Left kidney (tissue), 8 donors: ENCODE measurements around the gene SULT4A1. TPM values are rescaled to one million over a fixed set of nuclear protein-coding genes. Genes with fewer than 3 reads are reported as not detected.
"Not testable (repeated sequence)": the region's sequence is repeated elsewhere in the genome, so short reads cannot be mapped to it uniquely, and the experiment has no call there.

Experiments
- DNase-seq: peaks from one replicate; pipeline ENCODE4 v3.0.0-alpha.2; 2013
- long read RNA-seq, 8 donors: transcript quantifications; one replicate each; lab custom pipeline, GENCODE V29; 2026
- polyA plus RNA-seq: library from polyadenylated mRNA; unstranded; fragments of 120-200 nt; gene quantifications from one replicate; pipeline ENCODE4 v1.2.1, GENCODE V29; 2013; ENCODE audit not compliant: insufficient read length

The SULT4A1 gene, protein sequence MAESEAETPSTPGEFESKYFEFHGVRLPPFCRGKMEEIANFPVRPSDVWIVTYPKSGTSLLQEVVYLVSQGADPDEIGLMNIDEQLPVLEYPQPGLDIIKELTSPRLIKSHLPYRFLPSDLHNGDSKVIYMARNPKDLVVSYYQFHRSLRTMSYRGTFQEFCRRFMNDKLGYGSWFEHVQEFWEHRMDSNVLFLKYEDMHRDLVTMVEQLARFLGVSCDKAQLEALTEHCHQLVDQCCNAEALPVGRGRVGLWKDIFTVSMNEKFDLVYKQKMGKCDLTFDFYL
- polyA plus RNA-seq = 4.0 TPM
- long read RNA-seq, donor 1 = 0 reads
- long read RNA-seq, donor 2 = 0 reads
- long read RNA-seq, donor 3 = 0 reads
- long read RNA-seq, donor 4 = 0 reads
- long read RNA-seq, donor 5, partial matches to known transcripts = 0 of 1 reads
- long read RNA-seq, donor 5, other reads (novel, unspliced or antisense) = 0 of 1 reads
- long read RNA-seq, donor 6 = 0 reads
- long read RNA-seq, donor 7 = 0 reads
- long read RNA-seq, donor 8 = 0 reads

DNA sequence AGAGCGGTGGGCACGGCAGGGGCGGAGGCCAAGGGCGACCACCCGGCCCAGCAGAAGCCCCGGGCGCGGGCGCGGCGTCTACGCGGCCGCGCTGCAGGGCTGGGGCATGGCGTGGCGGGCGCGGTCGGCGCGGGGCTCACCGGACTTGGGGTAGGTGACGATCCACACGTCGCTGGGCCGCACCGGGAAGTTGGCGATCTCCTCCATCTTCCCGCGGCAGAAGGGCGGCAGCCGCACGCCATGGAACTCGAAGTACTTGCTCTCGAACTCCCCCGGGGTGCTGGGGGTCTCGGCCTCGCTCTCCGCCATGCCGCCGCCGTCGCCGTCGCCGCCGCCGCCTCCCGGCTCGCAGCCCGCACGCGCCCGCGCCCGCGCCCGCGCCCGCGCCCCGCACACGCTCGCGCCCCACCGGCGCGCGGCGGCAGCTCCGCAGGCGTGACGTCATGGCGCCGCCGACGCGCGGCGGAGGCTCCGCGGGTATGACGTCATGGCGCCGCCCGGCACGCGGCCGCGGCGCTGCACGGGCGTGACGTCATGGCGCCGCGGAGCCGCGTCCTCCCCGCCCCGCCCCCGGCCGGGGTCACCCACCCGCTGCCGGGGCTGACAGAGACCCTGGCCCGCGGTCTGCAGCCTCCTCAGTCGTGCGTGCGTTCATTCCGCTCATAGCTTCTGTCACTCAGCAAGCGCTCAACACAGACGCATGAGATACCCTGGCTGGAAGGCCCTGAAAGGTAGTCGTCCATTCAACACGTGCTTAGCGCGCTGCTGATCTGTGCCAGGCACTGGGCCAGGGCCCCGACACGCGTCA lies at the start of gene SULT4A1:
TSS of gene SULT4A1 (minus strand) at position 440 of the 808 bp plus-strand sequence. CDS start at position 309, 131 bp downstream.
- DNase-seq = no peak

- no peak for DNase-seq
These were observed 49.0 kb upstream of the SULT4A1 start for GRCh38 chr22:43911351-43911750.

- DNase-seq = no peak
These were observed 47.9 kb upstream of the SULT4A1 start for GRCh38 chr22:43910178-43910695.

GRCh38 chr22:43909708-43910107 lies 47.4 kb upstream of the SULT4A1 start:
- no peak for DNase-seq

GRCh38 chr22:43905681-43906080 lies 43.4 kb upstream of the SULT4A1 start:
- DNase-seq = no peak

DNA sequence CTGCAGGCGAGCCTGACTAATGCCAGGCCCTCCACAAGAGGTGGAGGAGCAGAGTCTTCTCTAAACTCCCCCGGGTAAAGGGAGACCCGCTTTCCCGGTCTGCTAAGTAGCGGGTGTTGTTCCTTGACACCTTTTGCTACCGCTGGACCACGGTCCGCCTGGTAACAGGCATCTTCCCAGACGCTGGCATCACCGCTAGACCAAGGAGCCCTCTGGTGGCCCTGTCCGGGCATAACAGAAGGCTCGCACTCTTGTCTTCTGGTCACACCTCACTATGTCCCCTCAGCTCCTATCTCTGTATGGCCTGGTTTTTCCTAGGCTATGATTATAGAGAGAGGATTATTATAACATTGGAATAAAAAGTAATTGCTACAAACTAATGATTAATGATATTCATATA lies 42.1 kb upstream of the SULT4A1 start:
- not testable (repeated sequence) for DNase-seq

DNA sequence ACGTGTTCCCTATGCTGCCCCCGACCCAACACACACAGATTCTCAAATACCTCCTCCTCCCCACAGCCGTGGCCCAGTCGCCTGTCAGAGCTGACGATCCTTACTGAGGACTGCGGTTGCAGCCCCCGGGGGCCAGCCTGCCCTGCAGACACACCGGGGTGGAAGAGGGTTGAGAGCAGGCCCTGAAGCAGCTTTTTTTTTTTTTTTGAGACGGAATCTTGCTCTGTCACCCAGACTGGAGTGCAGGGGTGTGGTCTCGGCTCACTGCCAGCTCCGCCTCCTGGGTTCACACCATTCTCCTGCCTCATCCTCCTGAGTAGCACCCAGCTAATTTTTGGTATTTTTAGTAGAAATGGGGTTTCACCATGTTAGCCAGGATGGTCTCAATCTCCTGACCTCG lies 40.7 kb upstream of the SULT4A1 start:
- DNase-seq = not testable (repeated sequence)

DNA sequence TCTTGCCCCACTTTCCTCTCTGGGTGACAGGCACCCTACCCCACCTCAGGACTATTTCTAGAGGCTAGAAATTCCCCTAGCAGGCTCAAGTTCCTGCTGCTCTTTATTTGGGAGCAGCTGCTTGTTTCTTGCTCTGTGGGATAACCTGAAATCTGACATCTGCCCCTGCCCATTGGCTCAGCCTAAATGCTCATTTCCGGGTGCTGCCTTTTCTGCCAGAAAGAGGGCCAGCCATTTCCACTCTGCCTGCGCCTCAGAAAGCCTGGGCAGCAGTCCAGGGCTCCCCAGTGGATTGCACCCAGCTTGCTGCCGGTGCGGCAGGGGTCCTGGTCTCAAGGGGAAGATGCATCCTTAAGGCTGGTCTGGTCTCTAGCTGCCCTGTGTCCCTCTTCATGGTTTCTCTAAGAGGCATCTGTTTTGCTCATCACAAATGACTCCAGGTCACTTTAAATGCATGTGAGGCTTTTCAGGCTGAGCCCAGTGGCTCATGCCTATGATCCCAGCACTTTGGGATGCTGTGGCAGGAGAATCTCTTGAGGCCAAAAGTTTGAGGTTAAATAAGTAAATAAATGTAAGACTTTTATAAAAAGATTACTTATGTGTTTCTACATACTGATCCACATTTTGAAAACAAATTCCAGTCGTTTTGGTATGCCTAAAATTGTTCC lies 39.8 kb upstream of the SULT4A1 start:
- no peak for DNase-seq

- DNase-seq = no peak
These were observed 37.9 kb upstream of the SULT4A1 start for GRCh38 chr22:43900206-43900605.

DNA sequence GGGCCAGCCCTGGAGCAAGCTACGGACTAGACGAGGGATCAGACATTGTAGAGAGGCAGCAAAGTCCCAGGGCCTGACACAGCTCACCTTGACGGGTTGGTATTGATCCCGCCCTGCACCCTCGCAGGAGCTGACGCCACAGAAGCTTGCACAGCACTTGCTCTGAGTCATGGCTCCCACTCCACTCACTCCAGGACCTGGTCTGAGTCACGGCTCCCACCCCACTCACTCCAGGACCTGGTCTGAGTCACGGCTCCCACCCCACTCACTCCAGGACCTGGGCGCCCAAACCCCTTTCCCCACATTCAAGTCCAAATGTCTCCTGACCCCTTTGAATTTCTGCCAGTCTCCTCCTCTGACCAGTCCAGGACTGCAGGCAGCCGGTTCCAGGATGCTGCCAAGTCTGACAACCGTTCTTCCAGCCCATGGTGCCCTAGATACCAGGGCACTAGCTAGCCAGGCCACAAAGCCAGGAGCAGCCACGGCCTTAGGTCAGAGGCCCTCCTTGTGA lies 35.5 kb upstream of the SULT4A1 start:
- no peak for DNase-seq

DNA sequence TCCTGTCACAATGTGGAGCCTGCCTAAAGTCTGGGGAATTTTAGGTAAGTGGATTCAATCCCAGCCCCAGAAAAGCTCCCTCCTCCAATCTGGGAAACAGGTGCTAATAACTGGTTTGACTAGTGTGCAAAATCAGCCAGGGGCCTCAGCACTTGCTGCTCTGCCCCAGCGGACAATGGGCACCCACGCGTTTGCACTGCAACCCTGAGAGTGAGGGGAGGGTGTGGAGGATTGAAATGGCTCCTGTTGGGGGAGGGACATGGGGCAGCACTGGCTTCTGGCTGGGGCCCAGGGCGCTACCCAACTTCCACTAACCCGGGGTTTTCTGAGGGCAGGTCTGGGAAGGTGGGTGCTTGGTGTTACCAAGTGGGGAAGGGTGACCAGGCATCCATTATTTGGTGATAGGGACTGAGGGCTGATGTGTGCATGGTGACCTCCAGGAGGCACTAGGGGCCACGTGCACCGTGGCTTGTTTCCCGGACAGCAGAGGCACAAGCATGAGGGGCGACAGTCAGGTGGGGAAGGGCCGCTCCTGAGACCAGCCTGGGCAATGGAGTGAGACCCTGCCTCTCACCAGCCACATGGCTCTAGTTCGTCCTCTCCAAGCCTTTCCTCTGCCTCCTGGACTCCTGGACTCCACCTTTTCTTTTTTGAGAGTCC lies 33.8 kb upstream of the SULT4A1 start:
- DNase-seq = no peak

DNA sequence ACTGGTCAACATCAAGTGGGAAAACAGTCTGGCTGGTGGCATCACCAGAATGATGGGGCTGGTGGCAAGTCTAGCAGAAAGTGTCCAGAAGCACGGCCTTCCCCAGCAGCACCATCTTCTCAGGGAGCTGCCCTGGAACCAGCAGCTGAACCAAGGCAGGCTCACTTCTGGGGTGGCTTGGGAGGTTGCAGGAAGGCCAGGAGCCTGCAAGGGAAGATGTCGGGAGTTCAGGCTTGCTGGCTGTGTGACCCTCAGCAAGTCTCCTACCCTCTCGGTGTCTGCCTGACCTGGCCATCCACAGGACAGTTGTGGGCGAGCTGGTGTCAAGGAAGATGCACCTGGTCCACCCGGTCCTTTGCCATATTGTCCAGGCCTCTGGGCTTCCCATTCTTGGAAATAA lies 31.8 kb upstream of the SULT4A1 start:
- no peak for DNase-seq

DNA sequence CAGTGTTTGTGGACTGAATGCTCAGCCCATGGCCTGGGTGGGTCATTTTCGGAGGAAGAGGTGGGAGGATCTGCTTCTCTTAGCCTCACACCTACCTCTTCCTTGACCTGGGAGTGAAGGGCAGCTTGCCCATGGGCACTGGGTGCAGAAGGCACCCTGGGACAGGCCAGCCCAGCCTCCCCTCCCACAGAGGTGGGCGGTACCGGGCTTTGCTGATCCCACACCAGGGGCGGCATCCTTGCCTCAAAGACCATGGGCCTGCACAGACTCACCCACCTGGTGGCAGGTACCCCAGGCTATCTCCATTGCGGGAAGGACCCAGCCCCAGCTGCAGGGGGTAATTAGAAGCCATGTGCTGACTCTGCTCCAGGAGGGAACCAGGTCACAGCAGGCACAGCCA lies 31.0 kb upstream of the SULT4A1 start:
- DNase-seq = no peak

GRCh38 chr22:43892183-43892894 lies 30.0 kb upstream of the SULT4A1 start:
- DNase-seq = no peak

DNA sequence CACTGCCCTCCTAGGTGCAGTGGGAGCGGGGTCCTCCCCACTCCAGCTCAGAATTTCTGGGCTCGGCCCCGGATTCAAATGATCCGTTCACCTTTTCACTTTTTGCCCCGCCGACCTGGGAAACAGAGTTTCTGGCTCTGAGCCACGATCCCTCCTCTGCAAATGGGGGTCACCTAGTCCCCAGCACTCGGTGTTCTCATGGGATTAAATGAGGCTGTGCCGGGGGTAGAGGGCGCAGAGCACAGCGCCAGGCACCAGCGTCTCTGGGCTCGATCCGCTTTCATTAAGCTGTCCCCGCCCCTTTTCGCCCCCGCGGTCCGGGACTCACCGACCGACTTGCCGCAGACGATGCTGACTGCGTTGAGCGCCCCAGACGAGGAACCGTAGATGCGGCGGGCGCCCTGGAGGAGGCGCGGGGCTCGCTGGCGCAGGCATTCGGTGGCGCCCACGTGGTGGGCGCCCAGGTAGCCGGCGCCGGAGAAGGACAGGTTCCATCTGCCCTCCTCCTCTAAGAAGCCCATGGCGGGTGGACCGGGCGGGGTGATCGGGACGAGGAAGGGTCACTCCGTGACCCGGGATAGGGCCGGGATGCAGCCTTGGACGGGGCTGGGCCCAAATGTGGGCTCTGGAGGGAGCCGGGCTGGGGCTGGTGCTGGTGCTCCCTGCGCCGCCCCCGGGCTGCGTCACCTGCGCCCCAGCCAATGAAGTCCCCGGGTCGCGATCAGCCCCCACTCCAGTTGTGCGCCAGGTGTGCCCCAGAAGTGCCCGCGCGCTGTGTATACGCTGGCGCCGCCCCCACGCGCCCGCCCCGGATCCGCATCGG lies 29.3 kb upstream of the SULT4A1 start, which contains the start of gene PNPLA5:
TSS of gene PNPLA5 (minus strand) at position 654 of the 823 bp plus-strand sequence. CDS start at position 521, 133 bp downstream.
- DNase-seq = no peak

- DNase-seq = no peak
These were observed 28.6 kb upstream of the SULT4A1 start for GRCh38 chr22:43890901-43891331.

- no peak for DNase-seq
These were observed 27.5 kb upstream of the SULT4A1 start for GRCh38 chr22:43889860-43890253.

GRCh38 chr22:43889201-43889859 lies 27.0 kb upstream of the SULT4A1 start:
- DNase-seq = no peak

- no peak for DNase-seq
These were observed 26.4 kb upstream of the SULT4A1 start for GRCh38 chr22:43888740-43889139.
